GM18951 (cell line): ENCODE data around the gene PSMB4.
"Not testable (repeated sequence)": the region's sequence is repeated elsewhere in the genome, so short reads cannot be mapped to it uniquely, and the experiment has no call there.

ENCODE experiments used
- POLR2A ChIP-seq: IDR thresholded peaks from 4 replicates; pipeline ENCODE4 v1.6.1; 2011; ENCODE audit warnings: mild to moderate bottlenecking; ENCODE audit not compliant: insufficient read length, insufficient read depth; ENCODE audit errors: extremely low read depth
- in situ Hi-C: fragments of 300-500 bp; cut with MboI; formaldehyde crosslinking; loops from one replicate; pipeline ENCODE4 v1.12.0; 2022; ENCODE audit warnings: low sequenced_read_pairs, mixed read lengths, inconsistent platforms; ENCODE audit not compliant: unreplicated experiment

PSMB4 gene

GRCh38 chr1:151436985-151437384 lies 37.6 kb downstream of the PSMB4 start:
- TF ChIP-seq POLR2A = no peak
- in situ Hi-C loops = no loop called here

DNA sequence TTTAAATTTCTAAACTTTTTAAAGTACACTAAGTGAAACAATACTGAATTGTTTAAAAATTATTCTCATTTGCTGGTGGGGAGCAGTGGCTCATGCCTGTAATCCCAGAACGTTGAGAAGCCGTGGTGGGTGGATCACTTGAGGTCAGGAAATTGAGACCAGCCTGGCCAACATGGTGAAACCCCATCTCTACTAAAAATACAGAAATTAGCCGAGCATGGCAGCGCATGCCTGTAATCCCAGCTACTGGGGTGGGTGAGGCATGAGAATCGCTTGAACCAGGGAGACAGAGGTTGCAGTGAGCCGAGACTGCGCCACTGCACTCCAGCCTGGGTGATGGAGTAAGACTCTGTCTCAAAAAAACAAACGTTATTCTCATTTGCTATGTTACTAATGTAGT lies 38.0 kb downstream of the PSMB4 start:
- in situ Hi-C loops = not testable (repeated sequence)

GRCh38 chr1:151443846-151444782 lies 44.7 kb downstream of the PSMB4 start:
- in situ Hi-C loops = no loop called here
- no peak for TF ChIP-seq POLR2A

GRCh38 chr1:151444783-151445177 lies 45.4 kb downstream of the PSMB4 start:
- in situ Hi-C loops = no loop called here
- TF ChIP-seq POLR2A = no peak

DNA sequence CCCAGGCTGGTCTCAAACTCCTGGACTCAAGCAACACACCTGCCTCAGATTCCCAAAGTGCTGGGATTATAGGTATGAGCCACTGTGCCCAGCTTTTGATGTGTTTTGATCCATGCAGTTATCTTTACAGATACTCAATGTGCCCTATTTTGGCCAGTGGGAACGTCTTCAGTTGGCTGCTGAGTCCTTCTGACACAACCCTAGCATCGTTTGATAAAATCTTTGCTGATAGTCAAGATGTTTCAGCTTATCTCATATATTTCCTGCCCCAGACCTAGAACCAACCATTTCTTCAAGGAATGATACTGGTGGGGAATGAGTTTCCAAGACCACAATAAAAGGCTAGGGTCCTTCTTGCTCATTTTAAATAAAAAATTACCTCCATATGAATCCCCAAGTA lies 48.3 kb downstream of the PSMB4 start:
- TF ChIP-seq POLR2A = no peak
- in situ Hi-C loops = no loop called here
